CD4-positive, alpha-beta memory T cell (primary cell): Measurements from ENCODE around the gene FKBP7. TPM values are rescaled to one million over a fixed set of nuclear protein-coding genes. Genes with fewer than 3 reads are reported as not detected.

Experiments used
- CTCF ChIA-PET: fragments of 350-600 bp; sonication (Branson Sonifier 250); formaldehyde crosslinking; loops from one replicate; lab custom pipeline; 2021; ENCODE audit warnings: inconsistent platforms; ENCODE audit not compliant: partially characterized antibody; lab: Charles Lee
- POLR2A ChIA-PET: fragments of 350-600 bp; sonication (Branson Sonifier 250); formaldehyde crosslinking; loops from one replicate; lab custom pipeline; 2021; ENCODE audit not compliant: partially characterized antibody; lab: Charles Lee
- DNase-seq, 5 donors: peaks; one replicate each; pipeline versions ENCODE4 v3.0.0 to v3.0.0-alpha.2; 2020 to 2022; ENCODE audit warnings: mixed read lengths in 1 of 5
- H3K27ac ChIP-seq: one replicate; pipeline ENCODE4 v1.7.0; 2013; ENCODE audit warnings: low read depth, low read length
- H3K27me3 ChIP-seq: 2 replicates; pipeline ENCODE4 v1.7.0; 2013; ENCODE audit warnings: mild to moderate bottlenecking, low read length, moderate library complexity; ENCODE audit not compliant: insufficient read depth
- H3K36me3 ChIP-seq: 2 replicates; pipeline ENCODE4 v1.7.0; 2013; ENCODE audit warnings: mild to moderate bottlenecking, low read length, moderate library complexity; ENCODE audit not compliant: insufficient read depth
- H3K4me1 ChIP-seq: 2 replicates; pipeline ENCODE4 v1.7.0; 2013; ENCODE audit warnings: mild to moderate bottlenecking, low read length, moderate library complexity; ENCODE audit not compliant: insufficient read depth
- H3K4me3 ChIP-seq, 2 donors: one replicate each; pipeline ENCODE4 v1.7.0; 2013; ENCODE audit warnings: low read length in 2 of 2, mild to moderate bottlenecking in 1 of 2
- H3K9me3 ChIP-seq, 2 donors: one replicate each; pipeline ENCODE4 v1.7.0; 2013; ENCODE audit warnings: low read length in 2 of 2, control low read depth in 1 of 2; ENCODE audit not compliant: control insufficient read depth in 1 of 2
- H3K27ac Mint-ChIP-seq, 7 donors: one replicate each; pipeline ENCODE4 v1.8.0; 2020 to 2021; ENCODE audit warnings: mixed read lengths in 7 of 7, mild to moderate bottlenecking in 6 of 7, inconsistent platforms in 3 of 7, moderate library complexity in 3 of 7
- H3K27me3 Mint-ChIP-seq, 2 donors: one replicate each; pipeline ENCODE4 v1.8.0; 2020 to 2021; ENCODE audit warnings: mixed read lengths in 2 of 2
- H3K36me3 Mint-ChIP-seq, 2 donors: one replicate each; pipeline ENCODE4 v1.8.0; 2020 to 2021; ENCODE audit warnings: mixed read lengths in 2 of 2, inconsistent platforms in 1 of 2, mild to moderate bottlenecking in 1 of 2
- H3K4me1 Mint-ChIP-seq, 4 donors: one replicate each; pipeline ENCODE4 v1.8.0; 2020 to 2021; ENCODE audit warnings: mixed read lengths in 4 of 4, mild to moderate bottlenecking in 1 of 4
- H3K4me3 Mint-ChIP-seq, 8 donors: one replicate each; pipeline ENCODE4 v1.8.0; 2020 to 2021; ENCODE audit warnings: mixed read lengths in 8 of 8, mild to moderate bottlenecking in 7 of 8, moderate library complexity in 6 of 8, inconsistent platforms in 3 of 8
- H3K9me3 Mint-ChIP-seq, 8 donors: one replicate each; pipeline ENCODE4 v1.8.0; 2020 to 2021; ENCODE audit warnings: mixed read lengths in 8 of 8, mild to moderate bottlenecking in 5 of 8, inconsistent platforms in 3 of 8, moderate library complexity in 1 of 8
- intact Hi-C: fragments of 100-400 bp; cut with micrococcal nuclease; formaldehyde crosslinking; loops from one replicate; pipeline ENCODE4 v1.15.1; 2023
- polyA plus RNA-seq, 2 donors: library from polyadenylated mRNA; unstranded; fragments of 300-500 nt; fragmentation: Illumina TruSeq; gene quantifications; one replicate each; pipeline ENCODE4 v1.2.3, GENCODE V29; 2021
- total RNA-seq, 2 experiments: library from RNA; stranded (reverse); gene quantifications; one replicate each; pipeline ENCODE4 v1.2.3, GENCODE V29; 2021

FKBP7 gene
- total and polyA plus RNA-seq, 4 experiments from 2014 or later, result 0.79 to 2.2 (median 1.5) TPM

- Histone ChIP-seq H3K4me1 (peaks cover 16% of the 10 kb centered on the region), H3K36me3 (peaks cover 3% of the 10 kb centered on the region), H3K27me3 (no peaks in the 10 kb centered on the region), H3K9me3 (no peaks in the 10 kb centered on the region), H3K27ac (no peak overlapping the region), H3K4me3 (no peak overlapping the region)
- no peak overlapping the region for H3K4me3 Mint-ChIP-seq
- H3K4me1 Mint-ChIP-seq, result peaks cover 9 to 24% (median 17%) of the 10 kb centered on the region in 4 donors
- ChIA-PET POLR2A (no interaction called here), CTCF (no interaction called here)
- no peak overlapping the region for H3K27ac Mint-ChIP-seq
- no peaks in the 10 kb centered on the region for H3K27me3 Mint-ChIP-seq
- no peak for DNase-seq
- H3K36me3 Mint-ChIP-seq, result peaks cover 31 to 43% of the 10 kb centered on the region in 2 donors
- H3K9me3 Mint-ChIP-seq, result no peaks in the 10 kb centered on the region
- intact Hi-C loops, result no loop called here
These were observed 32.0 kb upstream of the FKBP7 start for GRCh38 chr2:178510384-178510783.

GRCh38 chr2:178508646-178509045, 30.2 kb upstream of the FKBP7 start:
- ChIA-PET POLR2A (no interaction called here), CTCF (interaction anchor here (1.3 kb wide), 1 partner anchor 14 kb away, joined by 3 read pairs; no protein-coding TSS in a partner anchor)
- Histone ChIP-seq H3K4me3 (no peak overlapping the region), H3K27me3 (no peaks in the 10 kb centered on the region), H3K27ac (no peak overlapping the region), H3K36me3 (peaks cover 14% of the 10 kb centered on the region), H3K4me1 (peaks cover under 1% of the 10 kb centered on the region), H3K9me3 (no peaks in the 10 kb centered on the region)
- Mint-ChIP-seq H3K4me3 (no peak overlapping the region), H3K27me3 (no peaks in the 10 kb centered on the region), H3K9me3 (no peaks in the 10 kb centered on the region), H3K27ac (peak overlapping the region in 2 of 7 donors; percentile 0 to 74), H3K4me1 (peaks cover 0 to 9% (median 6%) of the 10 kb centered on the region in 4 donors), H3K36me3 (peaks cover 24 to 49% of the 10 kb centered on the region in 2 donors)
- no peak for DNase-seq
- intact Hi-C loops, result no loop called here

DNA sequence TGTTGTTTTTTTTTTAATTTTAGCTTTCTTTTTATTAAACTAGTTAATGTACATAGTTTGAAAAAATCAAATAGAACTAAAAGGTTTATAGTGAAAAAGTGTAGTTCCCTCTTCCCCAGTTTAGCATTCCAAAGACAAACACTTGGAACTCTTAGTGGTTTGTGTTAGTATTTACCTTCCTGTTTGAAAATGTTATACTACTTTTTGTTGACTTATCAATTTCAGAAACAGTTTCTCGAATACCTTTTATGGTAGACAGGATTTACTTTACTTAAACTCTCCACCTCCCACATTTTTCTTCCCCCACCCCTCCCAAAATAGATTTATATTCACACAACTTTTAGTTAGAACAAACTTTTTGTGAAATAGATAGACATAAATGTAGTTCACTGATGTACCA, 28.5 kb upstream of the FKBP7 start:
- no peak overlapping the region for H3K4me3 Mint-ChIP-seq
- CTCF ChIA-PET, result no interaction called here
- no peaks in the 10 kb centered on the region for H3K4me1 ChIP-seq
- H3K36me3 Mint-ChIP-seq, result peaks cover 23 to 56% of the 10 kb centered on the region in 2 donors
- H3K9me3 Mint-ChIP-seq, result no peaks in the 10 kb centered on the region
- no peak overlapping the region for H3K27ac ChIP-seq
- H3K27me3 Mint-ChIP-seq, result no peaks in the 10 kb centered on the region
- no peaks in the 10 kb centered on the region for H3K27me3 ChIP-seq
- peaks cover 0 to 3% (median under 1%) of the 10 kb centered on the region in 4 donors for H3K4me1 Mint-ChIP-seq
- H3K27ac Mint-ChIP-seq, result peak overlapping the region in 4 of 7 donors; percentile 2 to 63 (median 36)
- no peaks in the 10 kb centered on the region for H3K9me3 ChIP-seq
- H3K4me3 ChIP-seq, result no peak overlapping the region
- intact Hi-C loops, result no loop called here
- H3K36me3 ChIP-seq, result peaks cover 31% of the 10 kb centered on the region
- DNase-seq, result no peak
- POLR2A ChIA-PET, result no interaction called here

DNA sequence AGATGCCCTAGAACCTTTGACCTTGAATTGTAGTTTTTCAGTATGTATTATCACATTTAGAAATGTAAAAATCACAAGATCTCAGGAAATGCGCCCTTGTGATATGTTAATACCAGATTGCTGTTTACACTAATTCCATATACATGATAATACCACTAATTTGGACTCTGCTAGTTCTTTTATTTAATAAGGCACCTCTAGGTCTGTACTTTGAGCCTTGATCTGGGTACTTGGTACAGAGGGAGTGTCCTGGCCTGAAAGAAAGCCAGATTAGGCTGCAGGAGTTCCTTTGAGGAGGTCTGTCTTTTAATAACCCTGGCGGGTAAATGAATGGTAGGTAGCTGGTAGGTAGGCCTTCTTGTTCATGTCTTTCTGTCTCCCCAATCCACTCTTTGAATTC, 28.1 kb upstream of the FKBP7 start:
- Mint-ChIP-seq H3K9me3 (no peaks in the 10 kb centered on the region), H3K27me3 (no peaks in the 10 kb centered on the region), H3K4me3 (no peak overlapping the region), H3K27ac (peak overlapping the region in 1 of 7 donors; percentile 63), H3K4me1 (peaks cover 0 to 3% (median under 1%) of the 10 kb centered on the region in 4 donors), H3K36me3 (peaks cover 20 to 57% of the 10 kb centered on the region in 2 donors)
- Histone ChIP-seq H3K9me3 (no peaks in the 10 kb centered on the region), H3K4me1 (no peaks in the 10 kb centered on the region), H3K36me3 (peaks cover 35% of the 10 kb centered on the region), H3K27me3 (no peaks in the 10 kb centered on the region), H3K4me3 (no peak overlapping the region), H3K27ac (no peak overlapping the region)
- intact Hi-C loops, result no loop called here
- POLR2A ChIA-PET, result no interaction called here
- CTCF ChIA-PET, result interaction anchor here (1.6 kb wide), 1 partner anchor 17 kb away, joined by 4 read pairs; no protein-coding TSS in a partner anchor
- no peak for DNase-seq

DNA sequence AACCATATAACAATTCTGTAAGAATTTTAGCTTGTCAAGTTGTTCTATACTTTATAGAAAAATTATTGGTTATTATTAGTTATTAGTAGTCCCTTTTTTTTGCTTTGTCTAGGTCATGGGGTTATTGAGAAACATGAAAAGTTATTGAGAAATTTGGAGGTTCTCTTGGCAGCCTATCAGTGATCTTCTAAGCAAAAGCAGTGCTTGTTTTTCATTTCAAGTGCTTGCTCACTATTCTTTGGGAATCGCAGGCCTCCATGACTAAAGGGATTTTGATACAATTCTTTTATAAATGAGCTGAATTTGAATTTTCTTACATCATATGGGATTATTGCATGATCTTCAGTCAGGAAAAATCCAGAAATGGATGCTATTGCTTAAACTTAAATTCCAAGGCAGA, 27.7 kb upstream of the FKBP7 start:
- peaks cover 21 to 59% of the 10 kb centered on the region in 2 donors for H3K36me3 Mint-ChIP-seq
- Histone ChIP-seq H3K4me3 (no peak overlapping the region), H3K36me3 (peaks cover 39% of the 10 kb centered on the region), H3K9me3 (no peaks in the 10 kb centered on the region), H3K27me3 (no peaks in the 10 kb centered on the region), H3K4me1 (no peaks in the 10 kb centered on the region), H3K27ac (no peak overlapping the region)
- no peaks in the 10 kb centered on the region for H3K9me3 Mint-ChIP-seq
- H3K4me1 Mint-ChIP-seq, result peaks cover 0 to 3% (median under 1%) of the 10 kb centered on the region in 4 donors
- DNase-seq, result no peak
- no peak overlapping the region for H3K4me3 Mint-ChIP-seq
- ChIA-PET CTCF (interaction anchor here (1.6 kb wide), 1 partner anchor 17 kb away, joined by 4 read pairs; no protein-coding TSS in a partner anchor), POLR2A (no interaction called here)
- H3K27me3 Mint-ChIP-seq, result no peaks in the 10 kb centered on the region
- H3K27ac Mint-ChIP-seq, result no peak overlapping the region
- intact Hi-C loops, result no loop called here

DNA sequence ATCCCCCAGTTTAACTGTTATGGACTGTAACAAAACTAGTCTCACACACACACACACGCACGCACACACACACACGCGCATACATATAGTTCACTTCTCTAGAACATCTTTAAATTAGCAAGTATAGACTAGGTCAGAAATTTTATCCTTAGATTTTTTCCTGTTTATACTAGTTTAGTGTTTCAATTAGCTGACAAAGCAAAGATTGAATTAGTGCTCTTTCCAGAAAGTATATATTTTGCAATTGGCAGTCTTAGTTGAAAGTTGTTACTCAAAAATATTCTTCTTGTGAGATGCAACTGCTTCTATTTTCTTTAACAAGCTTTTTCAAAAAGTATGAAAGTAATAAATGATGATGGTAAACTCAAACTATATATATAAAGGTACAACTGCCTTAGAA, 24.4 kb upstream of the FKBP7 start:
- peaks cover 0 to 5% (median 0%) of the 10 kb centered on the region in 4 donors for H3K4me1 Mint-ChIP-seq
- Histone ChIP-seq H3K4me1 (no peaks in the 10 kb centered on the region), H3K27ac (no peak overlapping the region), H3K36me3 (peaks cover 59% of the 10 kb centered on the region), H3K27me3 (no peaks in the 10 kb centered on the region), H3K4me3 (no peak overlapping the region), H3K9me3 (no peaks in the 10 kb centered on the region)
- peaks cover 35 to 73% of the 10 kb centered on the region in 2 donors for H3K36me3 Mint-ChIP-seq
- intact Hi-C loops, result no loop called here
- H3K27ac Mint-ChIP-seq, result no peak overlapping the region
- H3K27me3 Mint-ChIP-seq, result no peaks in the 10 kb centered on the region
- POLR2A ChIA-PET, result no interaction called here
- no peak for DNase-seq
- no peak overlapping the region for H3K4me3 Mint-ChIP-seq
- CTCF ChIA-PET, result no interaction called here
- H3K9me3 Mint-ChIP-seq, result no peaks in the 10 kb centered on the region

DNA sequence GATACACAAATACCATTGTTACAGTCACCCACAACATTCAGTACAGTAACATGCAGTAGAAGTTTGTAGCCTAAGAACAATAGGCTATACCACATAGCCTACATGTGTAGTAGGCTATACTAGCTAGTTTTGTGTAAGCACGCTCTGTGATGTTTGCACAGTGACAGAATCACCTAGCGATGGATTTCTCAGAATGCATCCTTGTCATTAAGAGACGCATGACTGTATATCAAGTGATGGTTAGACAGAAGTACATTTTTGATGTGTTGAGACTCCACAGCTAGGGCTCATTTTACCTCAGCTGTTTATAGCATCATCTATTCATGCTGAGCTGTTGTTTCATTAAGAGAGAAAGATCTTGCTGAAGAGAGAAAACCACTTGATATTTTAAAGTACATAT, 21.2 kb upstream of the FKBP7 start:
- CTCF ChIA-PET, result no interaction called here
- H3K4me3 Mint-ChIP-seq, result no peak overlapping the region

More for the DNA sequence above, 21.2 kb upstream of the FKBP7 start:
- intact Hi-C loops, result no loop called here
- H3K27ac Mint-ChIP-seq, result peak overlapping the region in 2 of 7 donors; percentile 38 to 65
- no peaks in the 10 kb centered on the region for H3K9me3 Mint-ChIP-seq
- peaks cover 0 to 3% (median 0%) of the 10 kb centered on the region in 4 donors for H3K4me1 Mint-ChIP-seq
- no peak for DNase-seq
- peaks cover 62% of the 10 kb centered on the region for H3K36me3 ChIP-seq
- no peaks in the 10 kb centered on the region for H3K9me3 ChIP-seq
- H3K27me3 Mint-ChIP-seq, result no peaks in the 10 kb centered on the region
- no peaks in the 10 kb centered on the region for H3K27me3 ChIP-seq
- H3K36me3 Mint-ChIP-seq, result peaks cover 52 to 81% of the 10 kb centered on the region in 2 donors
- no peak overlapping the region for H3K27ac ChIP-seq
- POLR2A ChIA-PET, result interaction anchor here (1.7 kb wide), 1 partner anchor 49 kb away, joined by 4 read pairs; the partner anchor contains the start of genes PJVK and PRKRA
- H3K4me1 ChIP-seq, result no peaks in the 10 kb centered on the region
- no peak overlapping the region for H3K4me3 ChIP-seq
